ENCODE measurements around the gene PDIA4. TPM values are rescaled to one million over a fixed set of nuclear protein-coding genes. Genes with fewer than 3 reads are reported as not detected.

PDIA4 gene
- total RNA-seq, 1 donor from 2014 or later, result 69.5 TPM

- Histone ChIP-seq H3K36me3 (peaks cover 0 to 40% of the 10 kb centered on the region in 2 donors), H3K4me1 (no peaks in the 10 kb centered on the region), H3K9me3 (no peaks in the 10 kb centered on the region), H3K27me3 (no peaks in the 10 kb centered on the region), H3K4me3 (no peak overlapping the region), H3K27ac (no peak overlapping the region)
- TF ChIP-seq CTCF (IDR thresholded peaks at IDR 0.05) (no peak), POLR2AphosphoS5 (IDR thresholded peaks at IDR 0.05; ENCODE audit: insufficient read depth in 1 of 2, low read depth in 1 of 2) (no peak), POLR2A (IDR thresholded peaks at IDR 0.05) (no peak)
- no peak for DNase-seq (ENCODE audit: extremely low spot score in 2 of 2)
- intact Hi-C loops (cut with DNase I), result loop anchor here (10.0 kb wide), 1 partner anchor 60 kb away; no protein-coding TSS in a partner anchor
Measured at GRCh38 chr7:149004405-149005370, 23.6 kb downstream of the PDIA4 start.

- H3K36me3 ChIP-seq, result peaks cover 0 to 40% of the 10 kb centered on the region in 2 donors
- H3K9me3 ChIP-seq, result no peaks in the 10 kb centered on the region
- intact Hi-C loops (cut with DNase I), result loop anchor here (10.0 kb wide), 1 partner anchor 61 kb away; no protein-coding TSS in a partner anchor
- no peak overlapping the region for H3K27ac ChIP-seq
- H3K4me1 ChIP-seq, result no peaks in the 10 kb centered on the region
- no peaks in the 10 kb centered on the region for H3K27me3 ChIP-seq
- TF ChIP-seq POLR2A (IDR thresholded peaks at IDR 0.05), result no peak
- no peak for TF ChIP-seq POLR2AphosphoS5 (IDR thresholded peaks at IDR 0.05; ENCODE audit: insufficient read depth in 1 of 2, low read depth in 1 of 2)
- TF ChIP-seq CTCF (IDR thresholded peaks at IDR 0.05), result no peak
- no peak for DNase-seq (ENCODE audit: extremely low spot score in 2 of 2)
- no peak overlapping the region for H3K4me3 ChIP-seq
Measured at GRCh38 chr7:149003560-149004305, 24.6 kb downstream of the PDIA4 start.

- no peak for DNase-seq (ENCODE audit: extremely low spot score in 2 of 2)
- Histone ChIP-seq H3K36me3 (peaks cover 0 to 40% of the 10 kb centered on the region in 2 donors), H3K4me1 (no peaks in the 10 kb centered on the region), H3K27ac (no peak overlapping the region), H3K9me3 (no peaks in the 10 kb centered on the region), H3K27me3 (no peaks in the 10 kb centered on the region), H3K4me3 (no peak overlapping the region)
- TF ChIP-seq CTCF (IDR thresholded peaks at IDR 0.05) (no peak), POLR2AphosphoS5 (IDR thresholded peaks at IDR 0.05; ENCODE audit: insufficient read depth in 1 of 2, low read depth in 1 of 2) (no peak), POLR2A (IDR thresholded peaks at IDR 0.05) (no peak)
- intact Hi-C loops (cut with DNase I), result loop anchor here (10.0 kb wide), 1 partner anchor 62 kb away; no protein-coding TSS in a partner anchor
Measured at GRCh38 chr7:149003018-149003417, 25.3 kb downstream of the PDIA4 start.

GRCh38 chr7:149002604-149003003 is 25.7 kb downstream of the PDIA4 start:
- intact Hi-C loops (cut with DNase I), result loop anchor here (10.0 kb wide), 1 partner anchor 62 kb away; no protein-coding TSS in a partner anchor
- H3K36me3 ChIP-seq, result peaks cover 0 to 36% of the 10 kb centered on the region in 2 donors
- no peaks in the 10 kb centered on the region for H3K9me3 ChIP-seq
- no peak overlapping the region for H3K27ac ChIP-seq
- no peaks in the 10 kb centered on the region for H3K27me3 ChIP-seq
- TF ChIP-seq POLR2A (IDR thresholded peaks at IDR 0.05), result no peak
- no peak for TF ChIP-seq POLR2AphosphoS5 (IDR thresholded peaks at IDR 0.05; ENCODE audit: insufficient read depth in 1 of 2, low read depth in 1 of 2)
- no peak for DNase-seq (ENCODE audit: extremely low spot score in 2 of 2)
- no peaks in the 10 kb centered on the region for H3K4me1 ChIP-seq
- H3K4me3 ChIP-seq, result no peak overlapping the region

GRCh38 chr7:149001427-149002068 is 26.8 kb downstream of the PDIA4 start:
- Histone ChIP-seq H3K9me3 (no peaks in the 10 kb centered on the region), H3K4me3 (no peak overlapping the region), H3K4me1 (no peaks in the 10 kb centered on the region), H3K36me3 (peaks cover 0 to 27% of the 10 kb centered on the region in 2 donors), H3K27me3 (no peaks in the 10 kb centered on the region), H3K27ac (no peak overlapping the region)
- DNase-seq (ENCODE audit: extremely low spot score in 2 of 2), result no peak
- TF ChIP-seq CTCF (IDR thresholded peaks at IDR 0.05) (no peak), POLR2A (IDR thresholded peaks at IDR 0.05) (no peak), POLR2AphosphoS5 (IDR thresholded peaks at IDR 0.05; ENCODE audit: insufficient read depth in 1 of 2, low read depth in 1 of 2) (no peak)
- intact Hi-C loops (cut with DNase I), result loop anchor here (10.0 kb wide), 1 partner anchor 63 kb away; no protein-coding TSS in a partner anchor

Measured in vagina (tissue), 2 donors.